Esophagus muscularis mucosa (tissue), 3 donors: ENCODE measurements around the gene CHPT1.

ENCODE experiments used
- POLR2AphosphoS5 ChIP-seq, 2 donors: sonication (generic); formaldehyde crosslinking; IDR thresholded peaks; one replicate each; pipeline ENCODE4 v1.6.1; 2017; ENCODE audit warnings: antibody characterized with exemption in 2 of 2
- TF ChIP-seq, protein P1 (sequence below), 3 experiments: fragments of 200-600 bp in 2 of 3; fragments of 450-650 bp in 1 of 3; sonication (generic) in 2 of 3; IDR thresholded peaks; one replicate each; pipeline ENCODE4 v1.5.1; 2017 to 2019; ENCODE audit warnings: antibody characterized with exemption in 3 of 3, mild to moderate bottlenecking in 2 of 3, moderate library complexity in 1 of 3

- TF ChIP-seq POLR2AphosphoS5 (IDR thresholded peaks at IDR 0.05): no peak
- TF ChIP-seq, protein P1, sequence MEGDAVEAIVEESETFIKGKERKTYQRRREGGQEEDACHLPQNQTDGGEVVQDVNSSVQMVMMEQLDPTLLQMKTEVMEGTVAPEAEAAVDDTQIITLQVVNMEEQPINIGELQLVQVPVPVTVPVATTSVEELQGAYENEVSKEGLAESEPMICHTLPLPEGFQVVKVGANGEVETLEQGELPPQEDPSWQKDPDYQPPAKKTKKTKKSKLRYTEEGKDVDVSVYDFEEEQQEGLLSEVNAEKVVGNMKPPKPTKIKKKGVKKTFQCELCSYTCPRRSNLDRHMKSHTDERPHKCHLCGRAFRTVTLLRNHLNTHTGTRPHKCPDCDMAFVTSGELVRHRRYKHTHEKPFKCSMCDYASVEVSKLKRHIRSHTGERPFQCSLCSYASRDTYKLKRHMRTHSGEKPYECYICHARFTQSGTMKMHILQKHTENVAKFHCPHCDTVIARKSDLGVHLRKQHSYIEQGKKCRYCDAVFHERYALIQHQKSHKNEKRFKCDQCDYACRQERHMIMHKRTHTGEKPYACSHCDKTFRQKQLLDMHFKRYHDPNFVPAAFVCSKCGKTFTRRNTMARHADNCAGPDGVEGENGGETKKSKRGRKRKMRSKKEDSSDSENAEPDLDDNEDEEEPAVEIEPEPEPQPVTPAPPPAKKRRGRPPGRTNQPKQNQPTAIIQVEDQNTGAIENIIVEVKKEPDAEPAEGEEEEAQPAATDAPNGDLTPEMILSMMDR (IDR thresholded peaks at IDR 0.05): no peak
Observed at GRCh38 chr12:101761350-101761749, 63.9 kb downstream of the CHPT1 start.
